ENCODE results near the gene LCN9. TPM values are rescaled to one million over a fixed set of nuclear protein-coding genes. Genes with fewer than 3 reads are reported as not detected.

LCN9 gene
- total RNA-seq, 1 donor from 2014 or later, result 4.8 TPM

- no peaks in the 10 kb centered on the region for H3K4me1 Mint-ChIP-seq (ENCODE audit: low read depth, unreplicated experiment)
- Histone ChIP-seq H3K4me2 (ENCODE audit: low read length) (no peak overlapping the region), H4K20me1 (ENCODE audit: insufficient read depth, low read length) (no peaks in the 10 kb centered on the region), H3K79me2 (ENCODE audit: insufficient read depth, low read length) (no peaks in the 10 kb centered on the region), H2AFZ (ENCODE audit: low read depth, low read length) (no peak overlapping the region), H3K9me3 (ENCODE audit: insufficient read depth, low read depth, low read length) (no peaks in the 10 kb centered on the region), H3K36me3 (ENCODE audit: insufficient read depth, low read length) (no peaks in the 10 kb centered on the region), H3K4me3 (ENCODE audit: insufficient read depth, low read depth, low read length) (no peak overlapping the region), H3K27ac (ENCODE audit: low read depth, low read length) (no peak overlapping the region), H3K27me3 (ENCODE audit: insufficient read depth, low read length) (peaks cover 30% of the 10 kb centered on the region), H3K4me1 (ENCODE audit: insufficient read depth, low read length) (no peaks in the 10 kb centered on the region), H3K9ac (ENCODE audit: low read length) (no peak overlapping the region)
- FAIRE-seq, result no peak
- no peak overlapping the region for H3K27ac Mint-ChIP-seq (ENCODE audit: unreplicated experiment)
- no peak for TF ChIP-seq EZH2 (IDR thresholded peaks at IDR 0.05; ENCODE audit: insufficient read depth, low read length)
- TF ChIP-seq, protein P1, sequence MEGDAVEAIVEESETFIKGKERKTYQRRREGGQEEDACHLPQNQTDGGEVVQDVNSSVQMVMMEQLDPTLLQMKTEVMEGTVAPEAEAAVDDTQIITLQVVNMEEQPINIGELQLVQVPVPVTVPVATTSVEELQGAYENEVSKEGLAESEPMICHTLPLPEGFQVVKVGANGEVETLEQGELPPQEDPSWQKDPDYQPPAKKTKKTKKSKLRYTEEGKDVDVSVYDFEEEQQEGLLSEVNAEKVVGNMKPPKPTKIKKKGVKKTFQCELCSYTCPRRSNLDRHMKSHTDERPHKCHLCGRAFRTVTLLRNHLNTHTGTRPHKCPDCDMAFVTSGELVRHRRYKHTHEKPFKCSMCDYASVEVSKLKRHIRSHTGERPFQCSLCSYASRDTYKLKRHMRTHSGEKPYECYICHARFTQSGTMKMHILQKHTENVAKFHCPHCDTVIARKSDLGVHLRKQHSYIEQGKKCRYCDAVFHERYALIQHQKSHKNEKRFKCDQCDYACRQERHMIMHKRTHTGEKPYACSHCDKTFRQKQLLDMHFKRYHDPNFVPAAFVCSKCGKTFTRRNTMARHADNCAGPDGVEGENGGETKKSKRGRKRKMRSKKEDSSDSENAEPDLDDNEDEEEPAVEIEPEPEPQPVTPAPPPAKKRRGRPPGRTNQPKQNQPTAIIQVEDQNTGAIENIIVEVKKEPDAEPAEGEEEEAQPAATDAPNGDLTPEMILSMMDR (IDR thresholded peaks at IDR 0.05; ENCODE audit: insufficient read depth, low read depth, low read length), result no peak
- H3K4me3 Mint-ChIP-seq (ENCODE audit: unreplicated experiment), result no peak overlapping the region
- DNase-seq (ENCODE audit: low read depth), result no peak
- peaks cover 68% of the 10 kb centered on the region for H3K27me3 Mint-ChIP-seq (ENCODE audit: low read depth, unreplicated experiment)
- no peaks in the 10 kb centered on the region for H3K36me3 Mint-ChIP-seq (ENCODE audit: low read depth, unreplicated experiment)
- H3K9me3 Mint-ChIP-seq (ENCODE audit: unreplicated experiment), result no peaks in the 10 kb centered on the region
Observed at GRCh38 chr9:135714242-135715055, 51.3 kb downstream of the LCN9 start.

DNA sequence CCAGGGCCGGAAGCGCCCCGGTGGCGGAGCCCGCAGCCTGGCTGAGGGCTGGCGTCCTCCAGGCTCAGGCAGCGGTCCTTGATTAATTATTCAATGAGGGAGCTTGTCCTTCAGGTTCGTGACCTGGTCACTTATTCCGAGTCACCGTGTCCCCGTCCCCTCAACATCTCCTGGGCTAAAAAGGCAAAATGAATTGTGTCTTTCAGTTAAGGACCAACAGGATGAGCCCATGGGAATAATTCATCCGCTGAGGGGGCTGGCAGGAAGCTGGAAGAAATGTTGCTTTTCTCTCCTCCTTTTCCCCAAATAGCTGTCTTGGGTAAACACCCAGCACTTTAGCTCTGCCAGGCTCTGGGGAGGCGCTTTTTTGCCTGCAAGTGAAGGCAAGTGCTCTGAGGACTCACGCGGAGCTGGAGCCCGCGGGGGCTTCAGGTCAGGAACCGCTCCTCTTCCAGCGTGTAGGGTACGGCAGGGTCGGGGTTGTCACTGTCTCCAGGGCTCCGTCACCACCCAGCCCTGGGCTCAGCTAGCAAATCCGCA, 52.0 kb downstream of the LCN9 start:
- no peak overlapping the region for H3K27ac Mint-ChIP-seq (ENCODE audit: unreplicated experiment)
- H3K27me3 ChIP-seq (ENCODE audit: insufficient read depth, low read length), result peaks cover 30% of the 10 kb centered on the region
- H3K4me1 Mint-ChIP-seq (ENCODE audit: low read depth, unreplicated experiment), result no peaks in the 10 kb centered on the region

More for the DNA sequence above, 52.0 kb downstream of the LCN9 start:
- DNase-seq (ENCODE audit: low read depth) (no peak), FAIRE-seq (no peak)
- no peaks in the 10 kb centered on the region for H3K4me1 ChIP-seq (ENCODE audit: insufficient read depth, low read length)
- H3K9me3 ChIP-seq (ENCODE audit: insufficient read depth, low read depth, low read length), result no peaks in the 10 kb centered on the region
- no peak overlapping the region for H2AFZ ChIP-seq (ENCODE audit: low read depth, low read length)
- no peaks in the 10 kb centered on the region for H3K9me3 Mint-ChIP-seq (ENCODE audit: unreplicated experiment)
- H3K4me2 ChIP-seq (ENCODE audit: low read length), result no peak overlapping the region
- no peak overlapping the region for H3K4me3 ChIP-seq (ENCODE audit: insufficient read depth, low read depth, low read length)
- H4K20me1 ChIP-seq (ENCODE audit: insufficient read depth, low read length), result no peaks in the 10 kb centered on the region
- H3K27me3 Mint-ChIP-seq (ENCODE audit: low read depth, unreplicated experiment), result peaks cover 61% of the 10 kb centered on the region
- H3K36me3 ChIP-seq (ENCODE audit: insufficient read depth, low read length), result no peaks in the 10 kb centered on the region
- H3K4me3 Mint-ChIP-seq (ENCODE audit: unreplicated experiment), result no peak overlapping the region
- H3K36me3 Mint-ChIP-seq (ENCODE audit: low read depth, unreplicated experiment), result no peaks in the 10 kb centered on the region
- H3K27ac ChIP-seq (ENCODE audit: low read depth, low read length), result no peak overlapping the region
- H3K79me2 ChIP-seq (ENCODE audit: insufficient read depth, low read length), result no peaks in the 10 kb centered on the region
- peak; percentile 78 for TF ChIP-seq EZH2 (IDR thresholded peaks at IDR 0.05; ENCODE audit: insufficient read depth, low read length)
- TF ChIP-seq, protein P1 (IDR thresholded peaks at IDR 0.05; ENCODE audit: insufficient read depth, low read depth, low read length), result no peak
- no peak overlapping the region for H3K9ac ChIP-seq (ENCODE audit: low read length)
